GM19455 (cell line): Measurements from ENCODE around the gene GIMAP5.

Source experiments
- ATAC-seq: cut with Tn5 transposase; IDR thresholded peaks from one replicate; pipeline ENCODE4 v1.9.1; 2021; ENCODE audit not compliant: unreplicated experiment

Gene GIMAP5

GRCh38 chr7:150737265-150738055, at the start of gene GIMAP5:
Gene GIMAP5, plus strand, starts transcription at chr7:150737418. Its CDS starts 3,467 bp downstream, at chr7:150740885.
- no peak for ATAC-seq

- ATAC-seq: no peak
Observed at GRCh38 chr7:150688630-150689029, 48.6 kb upstream of the GIMAP5 start.

GRCh38 chr7:150695654-150696053, 41.6 kb upstream of the GIMAP5 start:
- no peak for ATAC-seq

- ATAC-seq: no peak
Observed at GRCh38 chr7:150703209-150703608, 34.0 kb upstream of the GIMAP5 start.

GRCh38 chr7:150715293-150715692, 21.9 kb upstream of the GIMAP5 start:
- no peak for ATAC-seq

- ATAC-seq: no peak
Observed at GRCh38 chr7:150715738-150716137, 21.5 kb upstream of the GIMAP5 start.

- no peak for ATAC-seq
Observed at GRCh38 chr7:150716368-150716767, 20.9 kb upstream of the GIMAP5 start, which contains the start of gene GIMAP1. Gene GIMAP1, plus strand, starts transcription at chr7:150716613. Its CDS starts 2,435 bp downstream, at chr7:150719048.

GRCh38 chr7:150716939-150717338, 20.3 kb upstream of the GIMAP5 start:
- ATAC-seq: no peak

- no peak for ATAC-seq
Observed at GRCh38 chr7:150717814-150718420, 19.3 kb upstream of the GIMAP5 start.

GRCh38 chr7:150719436-150719835, 17.8 kb upstream of the GIMAP5 start:
- ATAC-seq: no peak

- ATAC-seq: no peak
Observed at GRCh38 chr7:150719960-150720891, 17.0 kb upstream of the GIMAP5 start.

GRCh38 chr7:150721970-150722373, 15.2 kb upstream of the GIMAP5 start:
- ATAC-seq: no peak

- no peak for ATAC-seq
Observed at GRCh38 chr7:150722431-150722931, 14.7 kb upstream of the GIMAP5 start.

GRCh38 chr7:150723467-150723866, 13.8 kb upstream of the GIMAP5 start:
- no peak for ATAC-seq

- ATAC-seq: no peak
Observed at GRCh38 chr7:150727381-150727780, 9.8 kb upstream of the GIMAP5 start.

- ATAC-seq: no peak
Observed at GRCh38 chr7:150728011-150728410, 9.2 kb upstream of the GIMAP5 start.

- no peak for ATAC-seq
Observed at GRCh38 chr7:150728609-150729008, 8.6 kb upstream of the GIMAP5 start.

GRCh38 chr7:150731916-150732315, 5.3 kb upstream of the GIMAP5 start:
- ATAC-seq: no peak

GRCh38 chr7:150732786-150733481, 4.3 kb upstream of the GIMAP5 start:
- ATAC-seq: no peak

GRCh38 chr7:150733482-150734095, 3.6 kb upstream of the GIMAP5 start:
- no peak for ATAC-seq
